Measurements from ENCODE around the gene CLDN1.
A peak's percentile ranks its signal among the peaks of the same experiment; 100 is the strongest.

CLDN1 gene, protein sequence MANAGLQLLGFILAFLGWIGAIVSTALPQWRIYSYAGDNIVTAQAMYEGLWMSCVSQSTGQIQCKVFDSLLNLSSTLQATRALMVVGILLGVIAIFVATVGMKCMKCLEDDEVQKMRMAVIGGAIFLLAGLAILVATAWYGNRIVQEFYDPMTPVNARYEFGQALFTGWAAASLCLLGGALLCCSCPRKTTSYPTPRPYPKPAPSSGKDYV

DNA sequence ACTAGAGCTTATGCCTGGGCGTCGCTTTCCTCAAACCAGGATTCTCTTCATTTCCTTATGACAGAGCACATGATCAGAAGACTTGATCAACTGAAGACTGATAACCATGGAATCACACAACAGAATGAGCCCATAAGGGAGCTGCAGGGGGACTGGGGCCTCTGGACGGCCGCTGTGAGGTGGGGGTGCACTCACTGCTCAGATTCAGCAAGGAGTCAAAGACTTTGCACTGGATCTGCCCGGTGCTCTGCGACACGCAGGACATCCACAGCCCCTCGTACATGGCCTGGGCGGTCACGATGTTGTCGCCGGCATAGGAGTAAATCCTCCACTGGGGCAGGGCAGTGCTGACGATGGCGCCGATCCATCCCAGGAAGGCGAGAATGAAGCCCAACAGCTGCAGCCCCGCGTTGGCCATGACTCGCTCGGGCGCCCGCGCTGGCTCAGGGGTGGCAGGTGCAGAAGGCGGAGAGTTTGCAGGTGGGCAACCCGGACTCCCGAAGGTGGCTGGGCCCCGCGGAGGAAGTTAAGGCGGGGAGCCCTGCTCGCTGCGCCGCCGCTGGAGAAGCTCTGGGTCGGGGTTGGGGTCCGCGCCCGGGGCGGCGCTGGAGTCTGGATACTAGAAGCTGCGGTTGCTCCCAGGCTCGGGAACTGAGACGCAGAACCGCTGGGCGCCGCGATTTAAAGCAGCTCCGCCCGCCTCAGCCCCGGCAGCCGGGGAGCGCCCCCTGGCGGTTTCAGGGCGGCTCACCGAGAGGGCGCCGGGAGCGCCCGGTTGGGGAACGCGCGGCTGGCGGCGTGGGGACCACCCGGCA, at the start of gene CLDN1:
Gene CLDN1 (minus strand): TSS at position 658 of the 815 bp plus-strand sequence. CDS start 240 bp downstream, at position 418.
- H3K4me3 Mint-ChIP-seq, result peak within 1 kb of the TSS; percentile 57
- H3K9me3 Mint-ChIP-seq, result no peaks in the 10 kb centered on the region
- peak; percentile 74 for DNase-seq
- CTCF ChIA-PET, result interaction anchor here (0.6 to 2.6 kb wide), 15 partner anchors 9 to 375 kb away, joined by 3 to 21 read pairs (median 4); no protein-coding TSS in a partner anchor
- H3K36me3 Mint-ChIP-seq, result no peaks in the 10 kb centered on the region
- no peak within 1 kb of the TSS for H3K27ac Mint-ChIP-seq
- H3K4me1 Mint-ChIP-seq, result peaks cover 11% of the 10 kb centered on the region
- peaks cover 29% of the 10 kb centered on the region for H3K27me3 Mint-ChIP-seq

DNA sequence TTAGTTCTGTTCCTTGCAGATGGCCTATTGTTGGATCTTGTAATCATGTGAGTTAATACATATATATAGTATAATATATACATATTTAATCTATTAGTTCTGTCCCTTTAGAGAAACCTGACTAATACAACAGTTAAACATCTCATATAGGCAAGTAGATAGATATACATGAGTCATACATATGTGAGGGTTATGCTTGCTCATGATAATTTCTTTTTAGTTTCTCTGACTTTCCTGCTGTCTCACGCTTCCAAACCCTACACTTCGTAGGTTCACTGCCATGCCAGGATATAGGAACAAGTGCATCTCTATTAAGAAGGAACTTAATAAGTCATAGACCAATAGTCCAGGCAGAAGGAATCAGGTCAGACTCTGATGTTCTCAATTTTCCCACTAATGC, 48.9 kb upstream of the CLDN1 start:
- no peak for DNase-seq
- no peaks in the 10 kb centered on the region for H3K4me1 Mint-ChIP-seq
- no peaks in the 10 kb centered on the region for H3K27me3 Mint-ChIP-seq
- CTCF ChIA-PET, result no interaction called here
- no peaks in the 10 kb centered on the region for H3K36me3 Mint-ChIP-seq
- no peaks in the 10 kb centered on the region for H3K9me3 Mint-ChIP-seq
- H3K27ac Mint-ChIP-seq, result no peak overlapping the region
- H3K4me3 Mint-ChIP-seq, result no peak overlapping the region

DNA sequence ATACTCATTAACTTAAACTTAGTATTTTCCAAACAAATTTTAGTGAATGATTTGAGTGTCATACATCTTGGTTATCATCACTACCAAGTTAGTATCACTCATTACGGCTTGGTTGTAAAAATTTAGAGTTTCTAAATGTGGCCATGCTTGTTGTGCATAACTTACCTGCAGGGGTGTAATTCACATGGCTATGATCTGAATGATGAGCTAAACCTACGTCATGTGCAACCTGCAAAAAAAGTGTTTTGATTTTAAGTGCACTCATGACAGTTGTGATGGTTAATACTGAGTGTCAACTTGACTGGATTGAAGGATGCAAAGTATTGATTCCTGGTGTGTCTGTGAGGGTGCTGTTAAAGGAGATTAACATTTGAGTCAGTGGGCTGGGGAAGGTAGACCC, 48.1 kb upstream of the CLDN1 start:
- CTCF ChIA-PET, result no interaction called here
- no peak overlapping the region for H3K27ac Mint-ChIP-seq
- H3K9me3 Mint-ChIP-seq, result no peaks in the 10 kb centered on the region
- H3K4me1 Mint-ChIP-seq, result no peaks in the 10 kb centered on the region
- DNase-seq, result no peak
- H3K36me3 Mint-ChIP-seq, result no peaks in the 10 kb centered on the region
- H3K27me3 Mint-ChIP-seq, result no peaks in the 10 kb centered on the region
- H3K4me3 Mint-ChIP-seq, result no peak overlapping the region

DNA sequence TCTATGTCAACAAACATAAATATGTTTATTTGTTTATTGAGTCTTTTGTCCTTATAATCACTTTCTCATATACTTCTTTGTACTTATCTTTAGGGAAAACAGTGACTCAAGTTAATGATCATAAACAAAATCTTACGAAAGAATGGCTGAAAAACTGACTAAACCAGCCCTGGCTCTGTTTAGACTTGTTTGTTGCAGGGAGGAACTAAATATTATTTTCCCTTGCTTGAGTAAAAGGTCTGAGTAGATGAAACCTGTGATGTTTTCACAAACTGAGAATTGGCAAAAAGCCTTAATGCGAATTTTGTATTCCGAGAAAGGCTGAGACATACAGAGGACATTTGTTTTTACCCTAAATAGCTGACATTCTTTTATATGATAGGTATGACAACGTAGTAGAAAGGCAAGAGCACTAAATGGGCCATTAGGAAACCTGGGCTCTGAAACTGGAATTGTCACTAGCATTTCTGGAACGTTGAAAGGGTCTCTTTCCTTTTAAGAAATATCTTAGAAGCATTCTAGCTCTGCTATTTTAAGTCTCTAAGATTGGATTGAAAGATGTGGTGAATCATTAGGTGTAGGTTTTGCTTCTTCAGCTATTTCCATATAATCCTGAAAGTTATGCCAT, 47.5 kb upstream of the CLDN1 start:
- Mint-ChIP-seq H3K36me3 (no peaks in the 10 kb centered on the region), H3K4me3 (no peak overlapping the region), H3K27ac (no peak overlapping the region), H3K9me3 (no peaks in the 10 kb centered on the region), H3K4me1 (no peaks in the 10 kb centered on the region), H3K27me3 (no peaks in the 10 kb centered on the region)
- CTCF ChIA-PET, result no interaction called here
- DNase-seq, result no peak

DNA sequence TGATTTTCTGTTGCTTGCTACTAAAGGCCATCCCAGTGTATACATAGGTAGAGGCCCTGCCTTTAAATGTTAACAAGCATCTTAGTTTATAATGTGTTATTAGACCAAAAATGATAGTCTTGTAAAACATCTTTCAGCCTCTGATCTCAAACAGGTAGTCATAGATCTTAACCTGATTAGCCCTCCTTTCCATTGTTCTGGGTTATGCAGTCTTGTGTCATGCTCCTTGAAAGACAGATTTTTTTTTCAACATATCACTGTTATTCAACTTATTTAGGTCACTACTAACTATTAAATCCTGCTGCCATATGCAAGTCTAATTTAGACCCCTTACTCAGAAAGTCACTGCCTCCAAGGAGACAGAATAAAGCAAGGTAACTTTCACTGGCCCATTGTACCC, 46.6 kb upstream of the CLDN1 start:
- Mint-ChIP-seq H3K27ac (no peak overlapping the region), H3K36me3 (no peaks in the 10 kb centered on the region), H3K4me3 (no peak overlapping the region), H3K4me1 (no peaks in the 10 kb centered on the region), H3K9me3 (no peaks in the 10 kb centered on the region), H3K27me3 (no peaks in the 10 kb centered on the region)
- CTCF ChIA-PET, result no interaction called here
- DNase-seq, result no peak

DNA sequence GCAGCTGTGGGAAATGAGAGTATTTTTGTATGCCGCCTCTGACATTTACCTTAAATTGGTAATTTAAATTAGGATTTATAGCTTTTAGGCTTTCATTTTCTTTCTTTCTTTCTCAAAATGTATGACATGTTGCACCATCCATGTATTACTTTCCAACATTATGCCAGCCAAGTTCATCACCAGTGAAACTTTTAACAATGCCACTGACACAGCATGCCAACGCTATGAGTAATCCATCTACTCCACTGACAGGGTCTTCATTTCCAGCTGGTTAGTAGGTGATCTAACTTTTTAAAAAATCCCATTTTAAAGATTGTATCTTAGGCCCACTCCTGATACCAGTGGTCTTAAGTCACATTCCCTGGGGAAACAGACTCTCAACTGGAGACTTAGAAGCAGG, 43.9 kb upstream of the CLDN1 start:
- Mint-ChIP-seq H3K4me1 (no peaks in the 10 kb centered on the region), H3K36me3 (no peaks in the 10 kb centered on the region), H3K27me3 (no peaks in the 10 kb centered on the region), H3K4me3 (no peak overlapping the region), H3K9me3 (no peaks in the 10 kb centered on the region), H3K27ac (no peak overlapping the region)
- CTCF ChIA-PET, result interaction anchor here (0.6 kb wide), 1 partner anchor 834 kb away, joined by 3 read pairs; no protein-coding TSS in a partner anchor
- DNase-seq, result no peak

DNA sequence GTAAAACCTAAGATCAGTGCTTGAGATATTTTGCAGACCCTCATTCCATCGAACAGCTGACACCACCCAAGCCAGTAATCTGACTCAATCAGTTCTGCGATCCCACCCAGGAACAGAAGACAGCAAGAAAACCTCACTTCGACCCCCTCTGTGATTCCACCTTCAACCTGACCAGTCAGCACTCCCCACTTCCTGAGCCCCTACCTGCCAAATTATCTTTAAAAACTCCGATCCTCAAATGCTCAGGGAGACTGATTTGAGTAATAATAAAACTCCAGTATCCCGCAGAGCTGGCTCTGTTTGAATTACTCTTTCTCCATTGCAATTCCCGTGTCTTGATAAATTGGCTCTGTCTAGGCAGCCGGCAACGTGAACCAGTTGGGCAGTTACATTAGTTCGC, 40.0 kb upstream of the CLDN1 start:
- Mint-ChIP-seq H3K36me3 (no peaks in the 10 kb centered on the region), H3K27me3 (no peaks in the 10 kb centered on the region), H3K4me1 (no peaks in the 10 kb centered on the region), H3K27ac (no peak overlapping the region), H3K9me3 (no peaks in the 10 kb centered on the region), H3K4me3 (no peak overlapping the region)
- CTCF ChIA-PET, result no interaction called here
- DNase-seq, result no peak

DNA sequence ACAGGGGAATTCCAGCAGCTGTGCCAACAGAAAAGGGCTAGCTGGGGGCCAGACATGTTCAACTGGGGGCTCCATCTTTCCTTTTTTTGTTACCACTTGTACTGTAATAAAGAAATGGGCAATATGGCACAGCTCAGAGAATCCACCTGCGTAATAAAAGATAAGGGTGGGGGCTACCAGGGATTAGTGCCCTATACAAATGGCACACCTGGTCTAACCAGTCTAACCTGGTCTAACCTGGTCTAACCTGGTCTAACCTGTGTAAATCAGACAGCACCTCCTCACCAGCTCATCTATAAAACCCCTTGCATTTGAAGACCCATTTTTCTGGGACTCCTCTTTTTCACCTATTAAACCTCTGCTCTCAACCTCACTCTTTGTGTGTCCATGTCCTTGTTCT, 39.5 kb upstream of the CLDN1 start:
- no peak for DNase-seq
- Mint-ChIP-seq H3K4me3 (no peak overlapping the region), H3K36me3 (no peaks in the 10 kb centered on the region), H3K4me1 (no peaks in the 10 kb centered on the region), H3K27me3 (no peaks in the 10 kb centered on the region), H3K27ac (no peak overlapping the region), H3K9me3 (no peaks in the 10 kb centered on the region)
- CTCF ChIA-PET, result no interaction called here

DNA sequence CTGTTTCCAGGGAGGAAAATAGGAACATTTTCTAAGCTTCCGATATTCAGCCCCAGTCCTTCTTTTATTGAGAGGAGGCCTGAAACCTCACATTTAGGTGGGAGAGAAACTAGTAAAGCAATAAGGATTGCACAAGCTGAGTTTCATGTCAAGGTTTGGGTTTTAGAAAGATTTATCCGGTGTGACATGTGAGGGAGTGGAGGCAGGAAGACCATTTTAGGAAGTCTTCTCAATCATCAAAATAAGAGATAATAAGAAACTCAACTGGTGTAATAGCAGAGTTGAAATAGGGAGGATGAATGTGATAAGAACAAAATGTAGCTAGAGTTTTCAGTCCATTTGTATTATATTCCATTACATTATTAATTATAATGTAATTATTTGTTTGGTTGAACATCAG, 38.0 kb upstream of the CLDN1 start:
- H3K27ac Mint-ChIP-seq, result no peak overlapping the region
- no peaks in the 10 kb centered on the region for H3K36me3 Mint-ChIP-seq
- no peak for DNase-seq
- H3K4me1 Mint-ChIP-seq, result no peaks in the 10 kb centered on the region
- CTCF ChIA-PET, result interaction anchor here (0.6 kb wide), 1 partner anchor 473 kb away, joined by 3 read pairs; no protein-coding TSS in a partner anchor
- H3K9me3 Mint-ChIP-seq, result no peaks in the 10 kb centered on the region
- H3K4me3 Mint-ChIP-seq, result no peak overlapping the region
- H3K27me3 Mint-ChIP-seq, result no peaks in the 10 kb centered on the region

DNA sequence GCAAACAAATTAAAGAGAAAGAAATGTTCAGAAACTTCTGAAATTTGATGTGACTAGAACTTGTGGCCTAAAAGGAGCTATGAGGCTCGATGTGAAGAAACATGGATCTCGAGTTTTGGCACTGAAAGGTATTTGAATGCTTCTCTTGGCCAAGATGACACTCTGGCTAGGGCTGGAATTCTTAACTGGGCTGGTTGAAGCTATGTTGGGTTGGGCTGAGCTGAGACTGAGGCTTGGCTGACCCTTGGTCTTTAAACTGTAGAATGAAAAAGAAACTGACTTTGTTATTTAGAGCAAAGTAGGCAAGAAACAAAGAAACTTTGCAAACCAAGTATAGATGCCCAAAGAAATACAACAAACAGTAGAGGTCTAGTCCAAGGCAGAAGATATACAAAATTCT, 37.6 kb upstream of the CLDN1 start:
- no peaks in the 10 kb centered on the region for H3K27me3 Mint-ChIP-seq
- no peak for DNase-seq
- H3K27ac Mint-ChIP-seq, result no peak overlapping the region
- H3K4me1 Mint-ChIP-seq, result no peaks in the 10 kb centered on the region
- CTCF ChIA-PET, result interaction anchor here (0.6 kb wide), 1 partner anchor 472 kb away, joined by 3 read pairs; no protein-coding TSS in a partner anchor
- no peak overlapping the region for H3K4me3 Mint-ChIP-seq
- no peaks in the 10 kb centered on the region for H3K9me3 Mint-ChIP-seq
- H3K36me3 Mint-ChIP-seq, result no peaks in the 10 kb centered on the region

DNA sequence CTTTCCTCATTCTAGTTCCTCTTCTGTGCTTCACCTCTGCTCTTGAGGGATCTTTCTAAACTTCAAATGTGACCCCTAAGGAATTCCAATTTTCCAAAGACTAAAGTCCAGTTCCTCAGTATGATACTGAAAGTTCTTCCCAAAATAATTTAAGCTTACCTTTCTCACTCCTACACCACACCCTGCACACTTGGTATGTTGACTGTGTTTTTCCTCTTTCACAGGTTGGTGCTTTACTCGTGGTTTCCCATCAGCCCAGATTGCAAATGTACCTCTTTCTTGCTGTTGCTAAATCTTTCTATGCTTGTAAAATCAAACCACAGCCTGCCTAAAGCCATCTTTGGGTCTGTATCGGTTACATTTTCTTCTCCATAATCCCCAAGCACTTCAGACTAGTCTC, 35.2 kb upstream of the CLDN1 start:
- Mint-ChIP-seq H3K36me3 (no peaks in the 10 kb centered on the region), H3K4me3 (no peak overlapping the region), H3K4me1 (no peaks in the 10 kb centered on the region), H3K9me3 (no peaks in the 10 kb centered on the region), H3K27me3 (no peaks in the 10 kb centered on the region), H3K27ac (no peak overlapping the region)
- CTCF ChIA-PET, result no interaction called here
- DNase-seq, result no peak

DNA sequence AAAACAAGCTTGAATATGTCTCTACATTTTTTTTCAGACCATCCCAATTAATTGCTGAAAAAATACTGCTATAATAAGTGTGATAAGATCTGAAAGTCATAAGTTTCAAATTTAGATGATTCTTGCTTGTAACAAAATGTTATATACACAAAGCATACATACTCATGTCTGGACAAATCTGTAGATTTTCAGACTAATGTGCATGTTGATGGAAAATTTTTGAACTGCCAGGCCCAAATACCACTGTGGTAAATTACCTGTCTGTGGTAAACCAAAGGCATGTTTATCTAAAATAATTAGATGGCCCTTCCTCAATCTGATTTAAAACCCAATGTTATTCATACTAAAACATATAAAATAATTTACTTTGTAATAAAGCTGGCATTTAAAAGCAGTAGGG, 34.0 kb upstream of the CLDN1 start:
- DNase-seq, result no peak
- Mint-ChIP-seq H3K4me3 (no peak overlapping the region), H3K4me1 (no peaks in the 10 kb centered on the region), H3K9me3 (no peaks in the 10 kb centered on the region), H3K27me3 (no peaks in the 10 kb centered on the region), H3K27ac (no peak overlapping the region), H3K36me3 (no peaks in the 10 kb centered on the region)
- CTCF ChIA-PET, result no interaction called here

DNA sequence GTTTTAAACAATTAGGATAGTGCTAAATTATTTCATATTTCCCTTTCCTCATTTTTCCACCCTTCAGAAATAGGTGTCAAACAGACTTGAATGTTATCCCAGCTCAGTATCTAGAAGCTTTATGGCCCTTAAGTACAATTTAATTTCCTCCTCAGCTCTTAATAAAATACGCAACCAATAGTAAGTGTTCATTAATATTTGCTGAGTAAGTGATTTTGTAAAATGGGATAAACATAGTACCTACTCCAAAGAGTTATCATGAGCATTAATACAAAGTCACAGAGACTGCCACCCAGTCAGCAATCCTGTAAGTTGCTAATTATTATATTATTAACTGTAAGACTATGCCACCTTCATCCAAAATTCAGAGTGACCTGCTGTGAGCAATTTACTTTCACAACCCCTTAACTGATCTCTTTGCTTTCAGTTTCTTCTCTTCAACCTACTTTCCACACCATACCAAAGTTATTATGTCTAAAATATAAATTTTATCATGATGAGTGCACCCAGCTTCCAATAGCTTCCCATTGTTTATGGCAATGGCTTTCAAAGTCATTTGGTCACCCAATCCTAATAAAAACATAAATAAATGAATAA, 30.7 kb upstream of the CLDN1 start:
- no peak overlapping the region for H3K27ac Mint-ChIP-seq
- H3K36me3 Mint-ChIP-seq, result no peaks in the 10 kb centered on the region
- CTCF ChIA-PET, result no interaction called here
- DNase-seq, result no peak
- no peaks in the 10 kb centered on the region for H3K4me1 Mint-ChIP-seq
- no peak overlapping the region for H3K4me3 Mint-ChIP-seq
- H3K9me3 Mint-ChIP-seq, result no peaks in the 10 kb centered on the region
- H3K27me3 Mint-ChIP-seq, result no peaks in the 10 kb centered on the region

DNA sequence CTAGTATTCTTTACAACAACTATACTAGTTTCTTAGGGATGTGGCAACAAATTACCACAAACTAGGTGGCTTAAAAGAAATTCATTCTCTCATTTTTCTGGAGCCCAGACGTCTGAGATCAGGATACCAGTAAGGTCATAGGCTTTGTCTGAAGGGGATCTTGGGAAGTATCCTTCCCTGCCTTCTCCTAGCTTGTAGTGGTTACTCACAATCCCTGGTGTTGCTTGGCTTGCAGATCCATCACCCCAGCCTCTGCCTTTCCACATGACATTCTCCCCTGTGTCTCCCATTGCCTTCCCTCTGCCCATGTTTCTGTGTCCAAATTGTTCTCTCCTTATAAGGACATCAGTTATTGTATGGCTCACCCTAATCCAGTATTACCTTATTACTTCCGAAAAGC, 24.3 kb upstream of the CLDN1 start:
- H3K9me3 Mint-ChIP-seq, result no peaks in the 10 kb centered on the region
- no peak for DNase-seq
- no peak overlapping the region for H3K4me3 Mint-ChIP-seq
- no peaks in the 10 kb centered on the region for H3K27me3 Mint-ChIP-seq
- CTCF ChIA-PET, result no interaction called here
- H3K36me3 Mint-ChIP-seq, result no peaks in the 10 kb centered on the region
- H3K4me1 Mint-ChIP-seq, result no peaks in the 10 kb centered on the region
- no peak overlapping the region for H3K27ac Mint-ChIP-seq

Data from activated naive CD4-positive, alpha-beta T cell treated with anti-CD3 and anti-CD28 coated beads, Interleukin-2, amount 10 ng/mL, durations not matched to agents 7 days and 5 days (primary cell).